Central memory CD8-positive, alpha-beta T cell (primary cell): ENCODE results near the gene WFIKKN1.

ENCODE experiments used
- ATAC-seq: fragments of 150-1000 bp; cut with Tn5 transposase; replicated peaks from 2 replicates; pipeline ENCODE4 v1.10.0; 2022; ENCODE audit warnings: mild to moderate bottlenecking, moderate FRiP score, moderate number of reproducible peaks; ENCODE audit not compliant: poor library complexity, severe bottlenecking; ENCODE audit errors: extremely low read depth
- DNase-seq, 2 donors: peaks; one replicate each; pipeline ENCODE4 v3.0.0; 2021; ENCODE audit warnings: low spot score in 2 of 2
- H3K27ac Mint-ChIP-seq: one replicate; pipeline ENCODE4 v1.8.0; 2022; ENCODE audit warnings: low read depth, mild to moderate bottlenecking, moderate library complexity, mixed read lengths
- H3K27me3 Mint-ChIP-seq: one replicate; pipeline ENCODE4 v1.8.0; 2022; ENCODE audit warnings: mixed read lengths
- H3K36me3 Mint-ChIP-seq: one replicate; pipeline ENCODE4 v1.8.0; 2022; ENCODE audit warnings: mild to moderate bottlenecking, moderate library complexity, mixed read lengths; ENCODE audit not compliant: insufficient read depth
- H3K4me1 Mint-ChIP-seq: one replicate; pipeline ENCODE4 v1.8.0; 2022; ENCODE audit warnings: mixed read lengths
- H3K4me3 Mint-ChIP-seq: one replicate; pipeline ENCODE4 v1.8.0; 2022; ENCODE audit warnings: mild to moderate bottlenecking, moderate library complexity, mixed read lengths
- H3K9me3 Mint-ChIP-seq: one replicate; pipeline ENCODE4 v1.8.0; 2022; ENCODE audit warnings: mixed read lengths

Gene WFIKKN1

GRCh38 chr16:680625-680945 lies 49.8 kb downstream of the WFIKKN1 start:
- peaks cover 26% of the 10 kb centered on the region for H3K36me3 Mint-ChIP-seq
- DNase-seq (no peak), ATAC-seq (no peak)
- no peaks in the 10 kb centered on the region for H3K27me3 Mint-ChIP-seq
- H3K4me1 Mint-ChIP-seq = peaks cover 32% of the 10 kb centered on the region
- no peak overlapping the region for H3K27ac Mint-ChIP-seq
- H3K4me3 Mint-ChIP-seq = peak overlapping the region; percentile 73
- no peaks in the 10 kb centered on the region for H3K9me3 Mint-ChIP-seq

GRCh38 chr16:680967-681745 lies 50.4 kb downstream of the WFIKKN1 start:
- H3K4me1 Mint-ChIP-seq = peaks cover 32% of the 10 kb centered on the region
- H3K27me3 Mint-ChIP-seq = no peaks in the 10 kb centered on the region
- no peaks in the 10 kb centered on the region for H3K9me3 Mint-ChIP-seq
- ATAC-seq (no peak), DNase-seq (no peak)
- H3K36me3 Mint-ChIP-seq = peaks cover 27% of the 10 kb centered on the region
- peak overlapping the region; percentile 73 for H3K4me3 Mint-ChIP-seq
- no peak overlapping the region for H3K27ac Mint-ChIP-seq

GRCh38 chr16:681746-682427 lies 51.1 kb downstream of the WFIKKN1 start:
- H3K27me3 Mint-ChIP-seq = no peaks in the 10 kb centered on the region
- H3K4me3 Mint-ChIP-seq = peak overlapping the region; percentile 73
- H3K27ac Mint-ChIP-seq = no peak overlapping the region
- ATAC-seq (no peak), DNase-seq (no peak)
- H3K36me3 Mint-ChIP-seq = peaks cover 28% of the 10 kb centered on the region
- no peaks in the 10 kb centered on the region for H3K9me3 Mint-ChIP-seq
- H3K4me1 Mint-ChIP-seq = peaks cover 32% of the 10 kb centered on the region

- no peaks in the 10 kb centered on the region for H3K27me3 Mint-ChIP-seq
- DNase-seq (no peak), ATAC-seq (no peak)
- peaks cover 32% of the 10 kb centered on the region for H3K4me1 Mint-ChIP-seq
- peak overlapping the region; percentile 73 for H3K4me3 Mint-ChIP-seq
- no peak overlapping the region for H3K27ac Mint-ChIP-seq
- H3K36me3 Mint-ChIP-seq = peaks cover 28% of the 10 kb centered on the region
- H3K9me3 Mint-ChIP-seq = no peaks in the 10 kb centered on the region
Measured at GRCh38 chr16:682493-683395, 52.0 kb downstream of the WFIKKN1 start.

- no peak for DNase-seq
- peaks cover 25% of the 10 kb centered on the region for H3K36me3 Mint-ChIP-seq
- peaks cover 32% of the 10 kb centered on the region for H3K4me1 Mint-ChIP-seq
- no peaks in the 10 kb centered on the region for H3K27me3 Mint-ChIP-seq
- no peak overlapping the region for H3K27ac Mint-ChIP-seq
- ATAC-seq = no peak
- H3K9me3 Mint-ChIP-seq = no peaks in the 10 kb centered on the region
- peak overlapping the region; percentile 73 for H3K4me3 Mint-ChIP-seq
Measured at GRCh38 chr16:683396-684070, 52.7 kb downstream of the WFIKKN1 start.
